GM12878 (cell line): Measurements from ENCODE around the gene RIC3. TPM values are rescaled to one million over a fixed set of nuclear protein-coding genes. Genes with fewer than 3 reads are reported as not detected.

Experiments
- ATAC-seq: fragments of 200-7000 bp; cut with Tn5 transposase; 3 replicates; pipeline ENCODE4 v1.9.1; 2020; ENCODE audit warnings: mild to moderate bottlenecking, moderate library complexity
- BruUV-seq: library from RNA; stranded (reverse); fragments of 400-500 nt; replicated peaks from 2 replicates; lab custom pipeline; 2021; lab: Mats Ljungman, UMichigan
- CTCF ChIA-PET: fragments of 300-600 bp; sonication (Branson Sonifier 250); formaldehyde crosslinking; extraction: SDS; loops from one replicate; lab custom pipeline; 2021; ENCODE audit warnings: inconsistent platforms; lab: Yijun Ruan, JAX
- POLR2A ChIA-PET: fragments of 350-600 bp; formaldehyde crosslinking; extraction: SDS; loops from one replicate; lab custom pipeline; 2021; ENCODE audit warnings: inconsistent platforms; lab: Charles Lee
- RAD21 ChIA-PET: fragments of 300-600 bp; sonication (Branson Sonifier 250); formaldehyde crosslinking; loops from one replicate; lab custom pipeline; 2023; ENCODE audit warnings: antibody characterized with exemption; ENCODE audit not compliant: unreplicated experiment; lab: Charles Lee
- SMC1A ChIA-PET: fragments of 300-600 bp; sonication (Branson Sonifier 250); formaldehyde crosslinking; loops from one replicate; lab custom pipeline; 2023; ENCODE audit not compliant: unreplicated experiment, uncharacterized antibody; lab: Charles Lee
- DNase-seq: peaks from one replicate; pipeline ENCODE4 v3.0.0-alpha.2; 2011; ENCODE audit warnings: low read depth, low spot score
- FAIRE-seq: peaks from 3 replicates; lab custom pipeline; 2011; peaks lifted over from hg19 to GRCh38; lab: Jason Lieb, UNC
- H2AFZ ChIP-seq: 2 replicates; pipeline ENCODE4 v1.6.0; 2011; ENCODE audit warnings: low read depth, low read length, control low read depth; ENCODE audit not compliant: control insufficient read depth
- H3K27ac ChIP-seq: 2 replicates; pipeline ENCODE4 v1.5.1; 2011; ENCODE audit warnings: control low read depth; ENCODE audit not compliant: control insufficient read depth, insufficient read depth
- H3K27me3 ChIP-seq, 2 experiments: replicated peaks in 1 of 2; 2 replicates each; pipeline versions ENCODE4 v1.6.0 to v1.6.1; 2011; ENCODE audit warnings: low read length in 1 of 2; ENCODE audit not compliant: control insufficient read depth in 2 of 2, insufficient read depth in 2 of 2
- H3K36me3 ChIP-seq, 2 experiments: 2 replicates each; pipeline ENCODE4 v1.5.1; 2011; ENCODE audit warnings: low read length in 1 of 2; ENCODE audit not compliant: control insufficient read depth in 2 of 2, insufficient read depth in 2 of 2
- H3K4me1 ChIP-seq: 2 replicates; pipeline ENCODE4 v1.6.1; 2011; ENCODE audit warnings: mild to moderate bottlenecking, low read length, moderate library complexity, mixed read lengths; ENCODE audit not compliant: control insufficient read depth, insufficient read depth
- H3K4me2 ChIP-seq: 2 replicates; pipeline ENCODE4 v1.6.0; 2011; ENCODE audit warnings: control low read depth; ENCODE audit not compliant: control insufficient read depth, insufficient read depth
- H3K4me3 ChIP-seq: fragments of 200-600 bp; sonication (generic); 2 replicates; pipeline ENCODE4 v1.5.1; 2016
- H3K79me2 ChIP-seq: 2 replicates; pipeline ENCODE4 v1.6.0; 2011; ENCODE audit warnings: low read length; ENCODE audit not compliant: control insufficient read depth, insufficient read depth
- H3K9ac ChIP-seq: 2 replicates; pipeline ENCODE4 v1.8.0; 2011; ENCODE audit warnings: low read length, control low read depth, mixed read lengths; ENCODE audit not compliant: control insufficient read depth, insufficient read depth
- H3K9me3 ChIP-seq: replicated peaks from 3 replicates; pipeline ENCODE4 v1.5.1; 2011; ENCODE audit warnings: mild to moderate bottlenecking, low read length; ENCODE audit not compliant: control insufficient read depth, insufficient read depth
- H4K20me1 ChIP-seq: 2 replicates; pipeline ENCODE4 v1.6.0; 2011; ENCODE audit not compliant: control insufficient read depth, insufficient read depth
- ATF2 ChIP-seq: IDR thresholded peaks from 2 replicates; pipeline ENCODE4 v1.6.1; 2012; ENCODE audit warnings: low read length, inconsistent platforms
- ATF7 ChIP-seq: fragments of 450-650 bp; IDR thresholded peaks from 2 replicates; pipeline ENCODE4 v1.6.1; 2016; ENCODE audit warnings: low read depth, mild to moderate bottlenecking
- CEBPB ChIP-seq, 2 experiments: fragments of 150-350 bp in 1 of 2; IDR thresholded peaks; 2 replicates each; pipeline ENCODE4 v1.6.1; 2012 to 2014; ENCODE audit warnings: low read depth in 2 of 2, low read length in 2 of 2, borderline replicate concordance in 1 of 2, inconsistent platforms in 1 of 2
- E2F4 ChIP-seq: IDR thresholded peaks from 2 replicates; pipeline ENCODE4 v1.6.1; 2012; ENCODE audit warnings: low read depth, low read length, improper control_type of control experiment
- EP300 ChIP-seq, 2 experiments: fragments of 150-350 bp in 1 of 2; IDR thresholded peaks; 2 replicates each; pipeline ENCODE4 v1.6.1; 2011 to 2012; ENCODE audit warnings: low read depth in 2 of 2, low read length in 2 of 2, borderline replicate concordance in 1 of 2, improper control_type of control experiment in 1 of 2, inconsistent platforms in 1 of 2; ENCODE audit not compliant: control insufficient read depth in 1 of 2
- FOXM1 ChIP-seq: IDR thresholded peaks from 2 replicates; pipeline ENCODE4 v1.6.1; 2012; ENCODE audit warnings: low read depth, mild to moderate bottlenecking, inconsistent platforms, low read length, moderate library complexity
- KAT2A ChIP-seq: conservative IDR thresholded peaks from 2 replicates; pipeline ENCODE4 v1.6.1; 2011; ENCODE audit warnings: low read depth, low read length; ENCODE audit not compliant: control insufficient read depth
- POLR2AphosphoS5 ChIP-seq: IDR thresholded peaks from 2 replicates; pipeline ENCODE4 v1.6.1; 2011; ENCODE audit warnings: mild to moderate bottlenecking, low read length, inconsistent platforms
- SMAD5 ChIP-seq: IDR thresholded peaks from 2 replicates; pipeline ENCODE4 v1.6.1; 2016; ENCODE audit warnings: antibody characterized with exemption, low read depth
- STAT3 ChIP-seq: IDR thresholded peaks from 2 replicates; pipeline ENCODE4 v1.6.1; 2011; ENCODE audit warnings: low read depth, low read length, improper control_type of control experiment
- ZNF217 ChIP-seq: fragments of 450-650 bp; IDR thresholded peaks from 2 replicates; pipeline ENCODE4 v1.6.1; 2017; ENCODE audit warnings: antibody characterized with exemption, mild to moderate bottlenecking
- ZZZ3 ChIP-seq: IDR thresholded peaks from 2 replicates; pipeline ENCODE4 v1.6.1; 2011; ENCODE audit warnings: low read depth; ENCODE audit not compliant: control insufficient read depth, insufficient read length
- WGBS: methylation state at CpG from one replicate; pipeline ENCODE4 v1.1.6; 2016; ENCODE audit warnings: low lambda C conversion rate; ENCODE audit not compliant: insufficient replicate concordance, insufficient coverage; ENCODE audit errors: missing lambda C conversion rate; 5-methylcytosine and 5-hydroxymethylcytosine counted together
- in situ Hi-C: fragments of 300-500 bp; cut with MboI; formaldehyde crosslinking; loops from 9 replicates; pipeline ENCODE4 v1.14.3; 2018; ENCODE audit warnings: mixed read lengths
- intact Hi-C: fragments of 100-400 bp; cut with micrococcal nuclease; formaldehyde crosslinking; loops from one replicate; pipeline ENCODE4 v1.14.2; 2022; ENCODE audit not compliant: unreplicated experiment
- polyA plus RNA-seq, 11 experiments: library from polyadenylated mRNA; depleted of rRNA in 4 of 11; unstranded in 6 of 11; stranded (reverse) in 5 of 11; fragments of >200 nt; fragmentation: Nextera tagmentation in 4 of 11; fragmentation: Illumina TruSeq in 1 of 11; extraction: Ambion mirVana in 4 of 11; extraction: Trizol in 1 of 11; gene quantifications; 1 replicate in 1 of 11; 2 replicates in 10 of 11; pipeline versions ENCODE4 v1.2.1 to v1.2.3, GENCODE V29; 2011 to 2016; ENCODE audit warnings: inconsistent platforms in 2 of 11, missing spikeins in 2 of 11, low read depth in 1 of 11
- total RNA-seq, 4 experiments: library from RNA; depleted of rRNA in 3 of 4; stranded (reverse); fragments of >200 nt in 3 of 4; fragmentation: Illumina TruSeq in 1 of 4; extraction: Trizol in 1 of 4; gene quantifications; 2 replicates each; pipeline versions ENCODE4 v1.2.1 to v1.2.3, GENCODE V29; 2013 to 2021
- TF ChIP-seq, protein P1 (sequence below): IDR thresholded peaks from 2 replicates; pipeline ENCODE4 v1.6.1; 2012; ENCODE audit warnings: mild to moderate bottlenecking, low read depth, low read length

Gene RIC3
- total and polyA plus RNA-seq, 10 of the 15 experiments (the other 5 are each of a cell fraction or from before 2014, with no cell fraction given) = 0.90 to 8.9 (median 2.2) TPM

DNA sequence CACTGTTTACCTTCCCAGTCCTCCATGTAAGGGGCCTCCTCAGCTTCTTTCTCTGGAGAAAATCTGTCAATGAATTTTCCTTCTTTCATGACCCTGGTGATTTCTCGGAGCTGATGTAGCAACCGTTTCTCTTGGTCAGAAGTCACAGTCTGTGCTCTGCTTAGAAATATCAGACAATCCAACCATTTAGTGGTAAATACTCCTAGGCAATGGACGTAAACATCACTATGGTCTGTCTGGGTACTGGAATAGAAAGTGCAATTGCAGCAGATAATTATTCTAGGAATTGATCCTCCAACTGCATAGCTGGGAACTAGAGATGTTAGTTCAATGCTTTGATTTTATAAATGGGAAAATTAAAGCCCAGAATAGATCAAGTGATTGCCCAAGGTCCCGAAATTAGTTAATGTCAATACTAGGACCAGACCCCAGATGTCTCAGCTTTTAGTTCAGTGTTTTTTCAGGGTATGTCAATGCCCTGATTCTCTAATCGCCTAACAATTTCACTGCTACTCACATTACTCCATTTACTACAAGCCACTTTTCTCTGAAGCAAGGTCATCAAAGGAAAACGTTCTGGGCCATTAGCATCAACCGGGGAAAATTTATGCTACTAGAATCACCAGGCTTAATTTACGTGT lies 42.1 kb downstream of the RIC3 start (continued):
- TF ChIP-seq, protein P1, sequence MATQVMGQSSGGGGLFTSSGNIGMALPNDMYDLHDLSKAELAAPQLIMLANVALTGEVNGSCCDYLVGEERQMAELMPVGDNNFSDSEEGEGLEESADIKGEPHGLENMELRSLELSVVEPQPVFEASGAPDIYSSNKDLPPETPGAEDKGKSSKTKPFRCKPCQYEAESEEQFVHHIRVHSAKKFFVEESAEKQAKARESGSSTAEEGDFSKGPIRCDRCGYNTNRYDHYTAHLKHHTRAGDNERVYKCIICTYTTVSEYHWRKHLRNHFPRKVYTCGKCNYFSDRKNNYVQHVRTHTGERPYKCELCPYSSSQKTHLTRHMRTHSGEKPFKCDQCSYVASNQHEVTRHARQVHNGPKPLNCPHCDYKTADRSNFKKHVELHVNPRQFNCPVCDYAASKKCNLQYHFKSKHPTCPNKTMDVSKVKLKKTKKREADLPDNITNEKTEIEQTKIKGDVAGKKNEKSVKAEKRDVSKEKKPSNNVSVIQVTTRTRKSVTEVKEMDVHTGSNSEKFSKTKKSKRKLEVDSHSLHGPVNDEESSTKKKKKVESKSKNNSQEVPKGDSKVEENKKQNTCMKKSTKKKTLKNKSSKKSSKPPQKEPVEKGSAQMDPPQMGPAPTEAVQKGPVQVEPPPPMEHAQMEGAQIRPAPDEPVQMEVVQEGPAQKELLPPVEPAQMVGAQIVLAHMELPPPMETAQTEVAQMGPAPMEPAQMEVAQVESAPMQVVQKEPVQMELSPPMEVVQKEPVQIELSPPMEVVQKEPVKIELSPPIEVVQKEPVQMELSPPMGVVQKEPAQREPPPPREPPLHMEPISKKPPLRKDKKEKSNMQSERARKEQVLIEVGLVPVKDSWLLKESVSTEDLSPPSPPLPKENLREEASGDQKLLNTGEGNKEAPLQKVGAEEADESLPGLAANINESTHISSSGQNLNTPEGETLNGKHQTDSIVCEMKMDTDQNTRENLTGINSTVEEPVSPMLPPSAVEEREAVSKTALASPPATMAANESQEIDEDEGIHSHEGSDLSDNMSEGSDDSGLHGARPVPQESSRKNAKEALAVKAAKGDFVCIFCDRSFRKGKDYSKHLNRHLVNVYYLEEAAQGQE = no peak
- TF ChIP-seq ATF2 (no peak), SMAD5 (no peak), EP300 (IDR thresholded peaks at IDR 0.05; ENCODE audit: borderline replicate concordance in 1 of 2, control insufficient read depth in 1 of 2, low read depth in 2 of 2, low read length in 2 of 2) (no peak)
- TF ChIP-seq, all 136 proteins: peak for 0

DNA sequence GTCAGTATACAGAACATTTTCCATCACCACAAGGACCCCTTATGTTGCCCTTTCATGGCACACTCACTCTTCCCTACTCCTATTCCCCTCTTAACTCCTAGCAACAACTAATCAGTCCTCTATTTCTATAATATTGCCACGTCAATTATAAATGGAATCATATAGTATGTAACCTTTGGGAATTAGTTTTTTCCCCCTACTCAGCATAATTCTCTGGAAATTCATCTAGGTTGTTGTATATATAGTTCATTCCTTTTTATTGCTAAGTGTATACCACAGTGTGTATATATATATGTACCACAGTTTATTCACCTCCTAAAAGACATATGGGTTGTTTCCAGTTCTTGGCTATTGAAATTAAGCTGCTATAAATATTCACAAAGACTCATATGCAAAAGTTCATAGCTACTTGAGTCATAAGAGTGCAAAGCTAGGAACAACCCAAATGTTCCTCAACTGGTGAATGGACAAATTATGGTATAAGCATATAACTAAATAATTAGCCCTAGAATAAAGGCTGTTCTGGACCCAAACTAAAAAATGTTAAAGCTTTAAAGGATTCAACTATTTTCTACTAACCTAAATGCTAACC lies 46.6 kb downstream of the RIC3 start:
- H2AFZ ChIP-seq = no peak overlapping the region
- no peaks in the 10 kb centered on the region for H3K27me3 ChIP-seq
- no peaks in the 10 kb centered on the region; a peak in 1 of 4 replicates for H3K36me3 ChIP-seq
- no peak overlapping the region for H3K9ac ChIP-seq
- no peak overlapping the region for H3K4me3 ChIP-seq
- in situ Hi-C loops (no loop called here), intact Hi-C loops (no loop called here)
- H3K9me3 ChIP-seq = no peaks in the 10 kb centered on the region
- no peak overlapping the region for H3K4me2 ChIP-seq
- H3K79me2 ChIP-seq = no peaks in the 10 kb centered on the region
- ChIA-PET POLR2A (no interaction called here), CTCF (interaction anchor here (2.2 kb wide), 1 partner anchor 23 kb away, joined by 8 read pairs; no protein-coding TSS in a partner anchor), SMC1A (no interaction called here), RAD21 (interaction anchor here (0.7 kb wide), 1 partner anchor 515 kb away, joined by 3 read pairs; no protein-coding TSS in a partner anchor)
- DNase-seq (no peak), ATAC-seq (no peak), FAIRE-seq (no peak)
- no peak overlapping the region for H3K27ac ChIP-seq
- H4K20me1 ChIP-seq = no peaks in the 10 kb centered on the region
- no TSS peak for BruUV-seq
- 6% methylated on average over 1 of the region's 1 CpG for WGBS
- no peaks in the 10 kb centered on the region for H3K4me1 ChIP-seq
- TF ChIP-seq STAT3 (no peak), KAT2A (no peak), FOXM1 (no peak), POLR2AphosphoS5 (no peak), EP300 (IDR thresholded peaks at IDR 0.05; ENCODE audit: borderline replicate concordance in 1 of 2, control insufficient read depth in 1 of 2, low read depth in 2 of 2, low read length in 2 of 2) (no peak), ZNF217 (no peak), ATF7 (no peak), ZZZ3 (no peak), ATF2 (no peak), CEBPB (IDR thresholded peaks at IDR 0.05; ENCODE audit: borderline replicate concordance in 1 of 2, low read depth in 2 of 2, low read length in 2 of 2) (no peak), E2F4 (no peak)
